Epithelial cell of proximal tubule (primary cell): Measurements from ENCODE around the gene ZCCHC7. TPM values are rescaled to one million over a fixed set of nuclear protein-coding genes. Genes with fewer than 3 reads are reported as not detected.
"Not testable (repeated sequence)": the region's sequence is repeated elsewhere in the genome, so short reads cannot be mapped to it uniquely, and the experiment has no call there.

Experiments
- DNase-seq: peaks from one replicate; pipeline ENCODE4 v3.0.0-alpha.2; 2011; ENCODE audit warnings: low read depth
- H3K4me3 ChIP-seq: 2 replicates; pipeline ENCODE4 v1.5.1; 2011; ENCODE audit warnings: low read depth, mild to moderate bottlenecking, low read length
- CTCF ChIP-seq: conservative IDR thresholded peaks from 2 replicates; pipeline ENCODE4 v1.5.1; 2012; ENCODE audit warnings: low read depth, mild to moderate bottlenecking, low read length
- total RNA-seq: library from RNA; depleted of rRNA; stranded (reverse); fragments of >200 nt; gene quantifications from 2 replicates; pipeline ENCODE4 v1.2.3, GENCODE V29; 2015

ZCCHC7 gene
- total RNA-seq, 1 donor from 2014 or later = 13.3 TPM

DNA sequence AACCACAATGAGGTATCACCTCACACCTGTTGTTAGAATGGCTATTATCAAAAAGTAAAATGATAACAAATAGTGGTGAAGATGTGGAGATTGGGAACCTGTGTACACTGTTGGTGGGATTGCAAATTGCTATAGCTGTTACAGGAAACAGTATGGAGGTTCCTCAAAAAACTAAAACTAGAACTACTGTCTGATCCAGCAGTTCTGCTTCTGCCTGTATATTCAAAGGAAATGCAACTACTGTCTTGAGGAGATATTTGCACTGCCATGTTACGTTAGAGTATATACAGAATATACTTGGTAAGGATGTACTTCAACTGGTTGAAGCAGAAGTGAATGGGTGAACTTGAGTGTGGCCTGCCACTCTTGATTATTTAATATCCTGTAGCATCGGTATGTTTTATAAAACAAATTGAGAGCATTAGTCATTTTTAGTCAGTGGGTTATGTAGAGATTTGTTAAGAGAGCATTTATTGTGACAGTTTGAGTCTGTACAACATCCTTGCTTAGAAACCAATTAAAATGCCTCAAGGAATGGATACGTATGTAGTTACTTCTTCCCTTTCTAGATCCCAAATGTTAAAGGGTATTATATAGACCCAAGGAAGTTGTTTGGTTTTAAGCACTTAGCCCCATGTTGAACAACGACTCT, 37.5 kb downstream of the ZCCHC7 start:
- no peak overlapping the region for H3K4me3 ChIP-seq
- TF ChIP-seq CTCF = no peak
- DNase-seq = no peak

DNA sequence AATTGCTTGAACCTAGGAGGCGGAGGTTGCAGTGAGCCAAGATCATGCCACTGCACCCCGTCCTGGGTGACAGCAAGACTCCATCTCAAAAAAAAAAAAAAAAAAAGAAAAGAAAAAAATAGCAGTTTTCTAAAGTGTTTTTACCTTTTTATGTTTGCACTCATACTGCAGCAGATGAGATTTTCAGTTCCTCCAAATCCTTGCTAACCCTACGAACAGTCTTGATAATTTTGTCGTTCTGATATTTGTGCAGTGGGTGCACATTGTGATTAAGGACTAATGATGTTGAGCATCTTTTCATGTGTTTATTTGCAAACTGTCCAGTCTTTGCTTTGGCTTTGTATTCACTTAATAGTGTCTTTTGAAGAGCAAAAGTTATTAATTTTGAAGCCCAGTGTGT, 42.9 kb downstream of the ZCCHC7 start:
- no peak for TF ChIP-seq CTCF
- DNase-seq = no peak
- H3K4me3 ChIP-seq = no peak overlapping the region

GRCh38 chr9:37164335-37164734, 44.0 kb downstream of the ZCCHC7 start:
- DNase-seq, H3K4me3 ChIP-seq: not testable (repeated sequence)

DNA sequence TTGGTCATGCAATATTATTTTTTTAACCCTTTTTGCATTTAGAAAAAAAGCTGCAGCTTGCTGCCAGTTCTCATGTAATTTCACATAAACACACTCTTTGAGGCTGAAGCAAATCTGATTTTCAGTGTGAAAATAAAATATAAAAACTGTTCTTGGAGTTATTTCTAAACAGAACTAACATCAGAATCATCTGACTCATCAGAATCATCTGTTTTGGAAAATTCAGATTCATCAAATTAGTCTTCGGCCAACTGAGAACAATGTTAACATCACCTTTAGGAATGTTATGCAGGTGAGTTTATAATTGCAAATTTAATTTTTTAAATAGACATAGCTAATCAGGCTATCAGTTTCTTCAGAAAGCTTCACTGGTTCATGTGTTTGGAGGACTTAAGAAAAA, 45.3 kb downstream of the ZCCHC7 start:
- TF ChIP-seq CTCF = no peak
- no peak overlapping the region for H3K4me3 ChIP-seq
- DNase-seq = no peak

GRCh38 chr9:37167456-37168047, 47.2 kb downstream of the ZCCHC7 start:
- DNase-seq = no peak
- TF ChIP-seq CTCF = no peak
- no peak overlapping the region for H3K4me3 ChIP-seq

DNA sequence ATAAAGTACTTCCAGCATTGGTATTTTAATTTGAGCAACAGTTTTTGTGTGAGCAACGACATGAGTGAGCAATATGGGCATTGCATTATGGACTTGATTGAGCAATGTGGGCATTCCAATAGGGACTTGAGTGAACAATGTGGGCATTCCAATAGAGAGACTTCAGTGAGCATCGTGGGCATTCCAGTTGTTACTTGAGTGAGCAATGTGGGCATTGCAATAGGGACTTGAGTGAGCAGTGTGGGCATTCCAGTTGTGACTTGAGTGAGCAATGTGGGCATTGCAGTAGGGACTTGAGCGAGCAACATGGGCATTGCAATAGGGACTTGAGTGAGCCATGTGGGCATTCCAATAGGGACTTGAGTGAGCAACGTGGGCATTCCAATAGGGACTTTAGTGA, 52.2 kb downstream of the ZCCHC7 start:
- no peak for TF ChIP-seq CTCF
- no peak for DNase-seq
- no peak overlapping the region for H3K4me3 ChIP-seq

- H3K4me3 ChIP-seq = no peak overlapping the region
- DNase-seq = no peak
- TF ChIP-seq CTCF = no peak
Measured at GRCh38 chr9:37174247-37174646, 53.9 kb downstream of the ZCCHC7 start.
